ENCODE results near the gene AIM2.
A peak's percentile ranks its signal among the peaks of the same experiment; 100 is the strongest.
"Not testable (repeated sequence)": the region's sequence is repeated elsewhere in the genome, so short reads cannot be mapped to it uniquely, and the experiment has no call there.

The AIM2 gene

GRCh38 chr1:159079525-159079924, 3.0 kb upstream of the AIM2 start:
- DNase-seq (ENCODE audit: low spot score) = no peak

- no peak for DNase-seq (ENCODE audit: low spot score)
Observed at GRCh38 chr1:159077120-159077961, 775 bp upstream of the AIM2 start.

- peak; percentile 58 for DNase-seq (ENCODE audit: low spot score)
Observed at GRCh38 chr1:159071970-159072582, 4.5 kb downstream of the AIM2 start.

- DNase-seq (ENCODE audit: low spot score) = no peak
Observed at GRCh38 chr1:159068886-159069285, 7.7 kb downstream of the AIM2 start.

- no peak for DNase-seq (ENCODE audit: low spot score)
Observed at GRCh38 chr1:159067699-159068621, 8.6 kb downstream of the AIM2 start.

- no peak for DNase-seq (ENCODE audit: low spot score)
Observed at GRCh38 chr1:159066108-159066507, 10.5 kb downstream of the AIM2 start.

- DNase-seq (ENCODE audit: low spot score) = no peak
Observed at GRCh38 chr1:159065106-159065505, 11.5 kb downstream of the AIM2 start.

- DNase-seq (ENCODE audit: low spot score) = no peak
Observed at GRCh38 chr1:159058751-159059150, 17.8 kb downstream of the AIM2 start.

- DNase-seq (ENCODE audit: low spot score) = no peak
Observed at GRCh38 chr1:159056069-159056698, 20.4 kb downstream of the AIM2 start.

GRCh38 chr1:159055181-159055641, 21.4 kb downstream of the AIM2 start:
- DNase-seq (ENCODE audit: low spot score) = no peak

- DNase-seq (ENCODE audit: low spot score) = no peak
Observed at GRCh38 chr1:159054427-159054826, 22.1 kb downstream of the AIM2 start.

GRCh38 chr1:159051436-159051835, 25.1 kb downstream of the AIM2 start:
- DNase-seq (ENCODE audit: low spot score) = no peak

GRCh38 chr1:159046486-159046885, 30.1 kb downstream of the AIM2 start:
- DNase-seq (ENCODE audit: low spot score) = not testable (repeated sequence)

GRCh38 chr1:159040893-159041724, 35.5 kb downstream of the AIM2 start:
- no peak for DNase-seq (ENCODE audit: low spot score)

- no peak for DNase-seq (ENCODE audit: low spot score)
Observed at GRCh38 chr1:159040206-159040605, 36.4 kb downstream of the AIM2 start.

- DNase-seq (ENCODE audit: low spot score) = no peak
Observed at GRCh38 chr1:159030877-159031447, 45.6 kb downstream of the AIM2 start.

GRCh38 chr1:159030311-159030710, 46.3 kb downstream of the AIM2 start:
- no peak for DNase-seq (ENCODE audit: low spot score)

GRCh38 chr1:159026841-159027240, 49.7 kb downstream of the AIM2 start:
- not testable (repeated sequence) for DNase-seq (ENCODE audit: low spot score)

- no peak for DNase-seq (ENCODE audit: low spot score)
Observed at GRCh38 chr1:159025043-159025442, 51.5 kb downstream of the AIM2 start.

GRCh38 chr1:159023723-159024122, 52.8 kb downstream of the AIM2 start:
- DNase-seq (ENCODE audit: low spot score) = no peak

All from LoVo (cell line).